IMR-90 (cell line): ENCODE results near the gene PKHD1. TPM values are rescaled to one million over a fixed set of nuclear protein-coding genes. Genes with fewer than 3 reads are reported as not detected.

ENCODE experiments used
- ATAC-seq: fragments of 200-7000 bp; cut with Tn5 transposase; 2 replicates; pipeline ENCODE4 v1.9.1; 2020; ENCODE audit warnings: low read depth, mild to moderate bottlenecking, moderate library complexity
- BruUV-seq: library from RNA; stranded (reverse); fragments of 400-500 nt; replicated peaks from 2 replicates; lab custom pipeline; 2021; lab: Mats Ljungman, UMichigan
- CTCF ChIA-PET: fragments of 300-600 bp; formaldehyde crosslinking; extraction: SDS; loops from one replicate; lab custom pipeline; 2021; ENCODE audit warnings: antibody characterized with exemption; lab: Yijun Ruan, JAX
- POLR2A ChIA-PET: fragments of 300-600 bp; sonication (Branson Sonifier 250); formaldehyde crosslinking; loops from one replicate; lab custom pipeline; 2022; ENCODE audit warnings: antibody characterized with exemption; ENCODE audit not compliant: unreplicated experiment; lab: Charles Lee
- DNase-seq: peaks from one replicate; pipeline ENCODE4 v3.0.0; 2013
- H2AFZ ChIP-seq: replicated peaks from 2 replicates; pipeline ENCODE3; 2013; ENCODE audit warnings: low read length, mild to moderate bottlenecking; ENCODE audit not compliant: poor library complexity
- H2AK5ac ChIP-seq: 2 replicates; pipeline ENCODE4 v1.6.1; 2013; ENCODE audit warnings: low read depth, low read length, inconsistent platforms
- H2AK9ac ChIP-seq: replicated peaks from 2 replicates; pipeline ENCODE3; 2013; ENCODE audit warnings: mild to moderate bottlenecking, low read depth, low read length, moderate library complexity; ENCODE audit not compliant: poor library complexity
- H2BK120ac ChIP-seq: 2 replicates; pipeline ENCODE4 v1.6.1; 2013; ENCODE audit warnings: low read depth, low read length, inconsistent platforms
- H2BK15ac ChIP-seq: 3 replicates; pipeline ENCODE4 v1.6.1; 2013; ENCODE audit warnings: low read depth, low read length, inconsistent platforms
- H2BK20ac ChIP-seq: 2 replicates; pipeline ENCODE4 v1.6.1; 2013; ENCODE audit warnings: low read depth, mild to moderate bottlenecking, inconsistent platforms, low read length, moderate library complexity
- H2BK5ac ChIP-seq: 2 replicates; pipeline ENCODE4 v1.6.1; 2013; ENCODE audit warnings: mild to moderate bottlenecking, low read depth, low read length, inconsistent platforms; ENCODE audit not compliant: poor library complexity, severe bottlenecking
- H3K14ac ChIP-seq: replicated peaks from 2 replicates; pipeline ENCODE4 v1.6.1; 2013; ENCODE audit warnings: low read depth, low read length, inconsistent platforms
- H3K18ac ChIP-seq: 2 replicates; pipeline ENCODE4 v1.6.1; 2013; ENCODE audit warnings: low read depth, low read length, control low read depth
- H3K23ac ChIP-seq: 2 replicates; pipeline ENCODE4 v1.6.1; 2013; ENCODE audit warnings: low read depth, low read length, inconsistent platforms
- H3K27ac ChIP-seq: 2 replicates; pipeline ENCODE4 v1.5.1; 2013; ENCODE audit warnings: mild to moderate bottlenecking, control low read depth, low read length; ENCODE audit not compliant: insufficient read depth
- H3K27me3 ChIP-seq: 2 replicates; pipeline ENCODE4 v1.6.1; 2013; ENCODE audit warnings: low read length; ENCODE audit not compliant: control insufficient read depth, insufficient read depth
- H3K36me3 ChIP-seq: 2 replicates; pipeline ENCODE4 v1.6.1; 2013; ENCODE audit warnings: low read length, mixed read lengths; ENCODE audit not compliant: control insufficient read depth, insufficient read depth
- H3K4ac ChIP-seq: 2 replicates; pipeline ENCODE4 v1.6.1; 2013; ENCODE audit warnings: low read depth, low read length, inconsistent platforms
- H3K4me1 ChIP-seq: 2 replicates; pipeline ENCODE4 v1.6.1; 2013; ENCODE audit warnings: low read length, mixed read lengths; ENCODE audit not compliant: control insufficient read depth, insufficient read depth
- H3K4me2 ChIP-seq: 2 replicates; pipeline ENCODE4 v1.6.1; 2013; ENCODE audit warnings: low read depth, mild to moderate bottlenecking, control low read depth, low read length, moderate library complexity
- H3K4me3 ChIP-seq: 2 replicates; pipeline ENCODE4 v1.5.1; 2013; ENCODE audit warnings: low read depth, mild to moderate bottlenecking, control low read depth, low read length, moderate library complexity; ENCODE audit not compliant: insufficient read depth
- H3K56ac ChIP-seq: 2 replicates; pipeline ENCODE4 v1.6.1; 2013; ENCODE audit warnings: low read length, inconsistent platforms; ENCODE audit not compliant: insufficient read depth; ENCODE audit errors: extremely low read depth
- H3K79me1 ChIP-seq, 2 experiments: 2 replicates each; pipeline ENCODE4 v1.6.1; 2013; ENCODE audit warnings: low read length in 2 of 2, inconsistent platforms in 1 of 2, low read depth in 1 of 2
- H3K9ac ChIP-seq: 2 replicates; pipeline ENCODE4 v1.6.1; 2013; ENCODE audit warnings: low read depth, low read length, control low read depth
- H3K9me1 ChIP-seq: 2 replicates; pipeline ENCODE4 v1.6.1; 2013; ENCODE audit warnings: low read length, inconsistent platforms; ENCODE audit not compliant: insufficient read depth
- H3K9me3 ChIP-seq: 2 replicates; pipeline ENCODE4 v1.6.1; 2013; ENCODE audit warnings: low read length; ENCODE audit not compliant: control insufficient read depth, insufficient read depth
- H4K20me1 ChIP-seq: 2 replicates; pipeline ENCODE4 v1.6.1; 2013; ENCODE audit warnings: low read length, inconsistent platforms; ENCODE audit not compliant: insufficient read depth
- H4K5ac ChIP-seq: 2 replicates; pipeline ENCODE4 v1.6.1; 2013; ENCODE audit warnings: mild to moderate bottlenecking, low read depth, low read length, control low read depth
- H4K8ac ChIP-seq, 2 experiments: 2 replicates each; pipeline ENCODE4 v1.6.1; 2013; ENCODE audit warnings: low read depth in 2 of 2, low read length in 2 of 2, control low read depth in 1 of 2, inconsistent platforms in 1 of 2
- H4K91ac ChIP-seq: 2 replicates; pipeline ENCODE4 v1.6.1; 2013; ENCODE audit warnings: low read depth, low read length, inconsistent platforms; ENCODE audit not compliant: insufficient read depth
- BHLHE40 ChIP-seq: fragments of 150-350 bp; IDR thresholded peaks from 2 replicates; pipeline ENCODE4 v1.6.1; 2016; ENCODE audit warnings: mild to moderate bottlenecking, low read depth, low read length
- CEBPB ChIP-seq: IDR thresholded peaks from 2 replicates; pipeline ENCODE4 v1.6.1; 2012; ENCODE audit warnings: low read depth, low read length, improper control_type of control experiment
- CHD1 ChIP-seq: IDR thresholded peaks from 2 replicates; pipeline ENCODE4 v1.6.1; 2012; ENCODE audit warnings: low read depth, low read length, improper control_type of control experiment
- CTCF ChIP-seq: conservative IDR thresholded peaks from 2 replicates; pipeline ENCODE4 v1.5.1; 2012; ENCODE audit warnings: mild to moderate bottlenecking, low read depth, low read length, improper control_type of control experiment
- ELK1 ChIP-seq: fragments of 150-350 bp; IDR thresholded peaks from 2 replicates; pipeline ENCODE4 v1.6.1; 2016; ENCODE audit warnings: low read depth, mild to moderate bottlenecking, low read length, moderate library complexity, borderline replicate concordance
- FOS ChIP-seq: fragments of 150-350 bp; IDR thresholded peaks from 2 replicates; pipeline ENCODE4 v1.6.1; 2016; ENCODE audit warnings: low read depth, low read length
- MAZ ChIP-seq: IDR thresholded peaks from 2 replicates; pipeline ENCODE4 v1.6.1; 2012; ENCODE audit warnings: low read depth, mild to moderate bottlenecking, low read length, improper control_type of control experiment, moderate library complexity, borderline replicate concordance
- MXI1 ChIP-seq: IDR thresholded peaks from 2 replicates; pipeline ENCODE4 v1.6.1; 2012; ENCODE audit warnings: low read depth, mild to moderate bottlenecking, low read length, moderate library complexity, borderline replicate concordance
- NFE2L2 ChIP-seq: fragments of 150-350 bp; IDR thresholded peaks from 2 replicates; pipeline ENCODE4 v1.6.1; 2016; ENCODE audit warnings: low read depth, mild to moderate bottlenecking, low read length
- RAD21 ChIP-seq: IDR thresholded peaks from 2 replicates; pipeline ENCODE4 v1.6.1; 2012; ENCODE audit warnings: low read length, improper control_type of control experiment
- USF2 ChIP-seq: fragments of 150-350 bp; IDR thresholded peaks from 2 replicates; pipeline ENCODE4 v1.6.1; 2017; ENCODE audit warnings: mild to moderate bottlenecking, antibody characterized with exemption, low read length, low read depth
- WGBS, 2 experiments: methylation state at CpG; one replicate each; pipeline versions ENCODE4 v1.1.5 to v1.1.7; 2013; ENCODE audit warnings: missing lambda C conversion rate in 2 of 2; ENCODE audit not compliant: insufficient read length in 1 of 2; ENCODE audit errors: extremely low coverage in 2 of 2; 5-methylcytosine and 5-hydroxymethylcytosine counted together
- dilution Hi-C: fragments of 300-500 bp; cut with HindIII; formaldehyde crosslinking; loops from one replicate; pipeline ENCODE4 v1.14.3; 2018; ENCODE audit warnings: low sequenced_read_pairs; ENCODE audit not compliant: unreplicated experiment
- in situ Hi-C: fragments of 300-500 bp; cut with MboI; formaldehyde crosslinking; loops from 3 replicates; pipeline ENCODE4 v1.14.3; 2019; ENCODE audit warnings: low sequenced_read_pairs, inconsistent platforms, mixed read lengths
- intact Hi-C: fragments of 100-400 bp; cut with micrococcal nuclease; formaldehyde crosslinking; loops from 2 replicates; pipeline ENCODE4 v1.10.0; 2022
- polyA plus RNA-seq, 3 experiments: library from polyadenylated mRNA; depleted of rRNA; stranded (reverse); fragments of >200 nt; gene quantifications; 2 replicates each; pipeline ENCODE4 v1.2.3, GENCODE V29; 2012; ENCODE audit warnings: low replicate concordance in 1 of 3
- total RNA-seq: library from RNA; depleted of rRNA; stranded (reverse); fragments of >200 nt; gene quantifications from 2 replicates; pipeline ENCODE4 v1.2.3, GENCODE V29; 2012

Gene PKHD1
- total and polyA plus RNA-seq, 2 of the 4 experiments (the other 2 are of a cell fraction), result not detected

GRCh38 chr6:52045481-52045880, 41.9 kb downstream of the PKHD1 start:
- in situ Hi-C loops, result no loop called here
- no peaks in the 10 kb centered on the region for H3K36me3 ChIP-seq
- H2BK20ac ChIP-seq, result no peak overlapping the region
- H3K27me3 ChIP-seq, result no peaks in the 10 kb centered on the region
- H2BK120ac ChIP-seq, result no peak overlapping the region
- intact Hi-C loops, result no loop called here
- ChIA-PET POLR2A (no interaction called here), CTCF (no interaction called here)
- H3K9ac ChIP-seq, result no peak overlapping the region
- no peak overlapping the region for H4K91ac ChIP-seq
- no peak overlapping the region for H3K4ac ChIP-seq
- ATAC-seq (no peak), DNase-seq (no peak)
- no TSS peak for BruUV-seq
- no peak overlapping the region for H3K4me2 ChIP-seq
- H3K9me1 ChIP-seq, result no peaks in the 10 kb centered on the region
- H3K4me1 ChIP-seq, result no peaks in the 10 kb centered on the region
- no peak overlapping the region for H2AFZ ChIP-seq
- H3K27ac ChIP-seq, result no peak overlapping the region
- no peak overlapping the region for H2BK5ac ChIP-seq
- H3K23ac ChIP-seq, result no peak overlapping the region
- no peak overlapping the region for H2BK15ac ChIP-seq
- H3K14ac ChIP-seq, result no peak overlapping the region
- H2AK5ac ChIP-seq, result no peak overlapping the region
- H3K9me3 ChIP-seq, result no peaks in the 10 kb centered on the region
- no peak overlapping the region for H3K56ac ChIP-seq
- no peak overlapping the region for H4K8ac ChIP-seq
- H2AK9ac ChIP-seq, result no peak overlapping the region
- no CpG with 5 or more reads among the region's 1 CpG for WGBS, 2 experiments
- TF ChIP-seq BHLHE40 (no peak), CEBPB (no peak), NFE2L2 (no peak), MXI1 (no peak), MAZ (no peak), CHD1 (no peak), FOS (no peak), ELK1 (no peak), USF2 (no peak), CTCF (no peak), RAD21 (no peak)
- no peak overlapping the region for H3K18ac ChIP-seq
- no peak overlapping the region for H3K4me3 ChIP-seq
- H4K5ac ChIP-seq, result no peak overlapping the region
- no peaks in the 10 kb centered on the region for H4K20me1 ChIP-seq
- dilution Hi-C loops, result no loop called here
- H3K79me1 ChIP-seq, result no peaks in the 10 kb centered on the region
